SK-N-MC (cell line): ENCODE results near the gene COL6A3.

Source experiments
- EZH2 ChIP-seq: fragments of 200-600 bp; sonication (generic); IDR thresholded peaks from one replicate; pipeline ENCODE4 v1.6.1; 2017; ENCODE audit warnings: antibody characterized with exemption
- FOXP2 ChIP-seq: optimal IDR thresholded peaks from 2 replicates; pipeline ENCODE3; 2011; ENCODE audit warnings: mild to moderate bottlenecking, moderate library complexity; ENCODE audit not compliant: insufficient read depth; ENCODE audit errors: extremely low read length, control extremely low read depth
- POLR2AphosphoS5 ChIP-seq: IDR thresholded peaks from 2 replicates; pipeline ENCODE4 v1.6.1; 2012; ENCODE audit warnings: mild to moderate bottlenecking, low read depth, low read length, borderline replicate concordance

GRCh38 chr2:237355701-237356100 lies 58.3 kb downstream of the COL6A3 start:
- no peak for TF ChIP-seq EZH2
- TF ChIP-seq POLR2AphosphoS5: no peak
- TF ChIP-seq FOXP2: no peak
